IPS-18a (cell line): ENCODE results near the gene PLAAT2.

Experiments
- H3K27ac ChIP-seq: one replicate; pipeline ENCODE4 v1.5.1; 2013; ENCODE audit warnings: low read length
- H3K27me3 ChIP-seq: one replicate; pipeline ENCODE4 v1.6.1; 2013; ENCODE audit warnings: mild to moderate bottlenecking, low read length; ENCODE audit not compliant: control insufficient read depth, insufficient read depth
- H3K36me3 ChIP-seq: one replicate; pipeline ENCODE4 v1.6.1; 2013; ENCODE audit warnings: low read depth, low read length; ENCODE audit not compliant: control insufficient read depth
- H3K4me1 ChIP-seq: one replicate; pipeline ENCODE4 v1.6.1; 2013; ENCODE audit warnings: low read depth, low read length; ENCODE audit not compliant: control insufficient read depth
- H3K4me3 ChIP-seq: one replicate; pipeline ENCODE4 v1.5.1; 2013; ENCODE audit warnings: low read length
- H3K9ac ChIP-seq: one replicate; pipeline ENCODE4 v1.6.1; 2013; ENCODE audit warnings: mild to moderate bottlenecking, low read length, moderate library complexity
- H3K9me3 ChIP-seq: one replicate; pipeline ENCODE4 v1.6.1; 2013; ENCODE audit warnings: low read depth, low read length; ENCODE audit not compliant: control insufficient read depth

PLAAT2 gene

DNA sequence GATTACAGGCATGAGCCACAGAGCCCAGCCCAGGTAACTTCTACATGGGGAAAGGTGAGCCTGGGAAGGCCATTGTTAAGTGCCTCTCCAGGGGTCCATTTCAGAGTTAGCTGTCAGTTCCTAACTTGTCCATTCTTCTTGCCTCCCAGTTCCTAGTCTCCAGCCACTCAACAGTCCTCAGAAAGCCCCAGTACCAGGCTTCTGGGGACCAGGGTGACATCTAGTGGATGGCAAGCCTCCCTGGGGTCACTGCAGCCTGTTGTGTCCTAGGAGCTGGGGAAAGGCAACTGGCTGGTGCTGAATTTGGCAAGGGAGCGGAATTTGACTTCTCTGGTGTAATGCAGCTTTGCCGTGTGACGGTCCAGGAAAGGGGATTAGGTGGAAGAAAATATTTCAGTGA lies 55.2 kb downstream of the PLAAT2 start:
- H3K4me3 ChIP-seq, result no peak overlapping the region
- peaks cover 23% of the 10 kb centered on the region for H3K4me1 ChIP-seq
- no peak overlapping the region for H3K9ac ChIP-seq
- no peak overlapping the region for H3K27ac ChIP-seq
- no peaks in the 10 kb centered on the region for H3K36me3 ChIP-seq
- H3K27me3 ChIP-seq, result no peaks in the 10 kb centered on the region
- H3K9me3 ChIP-seq, result no peaks in the 10 kb centered on the region

DNA sequence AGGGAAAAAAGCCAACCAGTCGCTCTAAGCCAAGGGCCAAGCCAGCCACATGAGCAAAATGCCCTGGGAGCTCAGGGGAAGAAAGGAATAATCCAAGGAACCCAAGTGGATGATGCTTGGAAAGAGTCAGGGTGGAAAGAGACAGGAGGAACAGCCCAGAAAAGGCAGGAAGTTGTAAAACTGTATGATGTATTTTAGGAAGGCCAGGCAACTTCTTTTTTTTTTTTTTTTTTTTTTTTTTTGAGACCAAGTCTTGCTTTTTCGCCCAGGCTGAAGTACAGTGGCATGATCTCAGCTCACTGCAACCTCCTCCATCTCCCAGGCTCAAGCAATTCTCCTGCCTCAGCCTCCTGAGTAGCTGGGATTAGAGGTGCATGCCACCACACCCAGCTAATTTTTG lies 55.7 kb downstream of the PLAAT2 start:
- Histone ChIP-seq H3K4me1 (peaks cover 26% of the 10 kb centered on the region), H3K9me3 (no peaks in the 10 kb centered on the region)

DNA sequence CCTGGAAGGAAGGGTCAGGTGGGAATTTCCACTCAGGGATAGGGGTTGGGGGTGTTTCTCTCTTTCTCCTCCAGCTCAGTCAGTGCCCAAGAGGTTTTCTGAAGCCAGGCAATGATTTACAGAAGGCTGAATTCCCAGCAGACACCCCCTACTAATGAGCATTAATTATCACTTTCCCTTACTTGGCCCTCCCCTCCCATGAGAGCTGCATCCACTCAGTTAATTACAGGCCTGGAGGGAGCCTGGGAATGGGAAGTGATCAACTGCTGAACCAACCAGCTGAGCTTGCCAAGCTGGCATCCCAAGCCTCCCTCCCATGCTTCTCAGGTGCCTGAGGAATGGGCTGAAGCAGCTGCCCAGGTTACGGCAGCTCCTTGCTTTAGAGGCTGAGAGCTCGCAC lies 56.3 kb downstream of the PLAAT2 start:
- Histone ChIP-seq H3K27me3 (no peaks in the 10 kb centered on the region), H3K4me1 (peaks cover 26% of the 10 kb centered on the region), H3K4me3 (no peak overlapping the region), H3K27ac (no peak overlapping the region), H3K36me3 (no peaks in the 10 kb centered on the region), H3K9me3 (no peaks in the 10 kb centered on the region), H3K9ac (no peak overlapping the region)

More for the DNA sequence above, 55.7 kb downstream of the PLAAT2 start:
- no peaks in the 10 kb centered on the region for H3K36me3 ChIP-seq
- no peak overlapping the region for H3K4me3 ChIP-seq
- H3K27ac ChIP-seq, result no peak overlapping the region
- no peak overlapping the region for H3K9ac ChIP-seq
- H3K27me3 ChIP-seq, result no peaks in the 10 kb centered on the region

DNA sequence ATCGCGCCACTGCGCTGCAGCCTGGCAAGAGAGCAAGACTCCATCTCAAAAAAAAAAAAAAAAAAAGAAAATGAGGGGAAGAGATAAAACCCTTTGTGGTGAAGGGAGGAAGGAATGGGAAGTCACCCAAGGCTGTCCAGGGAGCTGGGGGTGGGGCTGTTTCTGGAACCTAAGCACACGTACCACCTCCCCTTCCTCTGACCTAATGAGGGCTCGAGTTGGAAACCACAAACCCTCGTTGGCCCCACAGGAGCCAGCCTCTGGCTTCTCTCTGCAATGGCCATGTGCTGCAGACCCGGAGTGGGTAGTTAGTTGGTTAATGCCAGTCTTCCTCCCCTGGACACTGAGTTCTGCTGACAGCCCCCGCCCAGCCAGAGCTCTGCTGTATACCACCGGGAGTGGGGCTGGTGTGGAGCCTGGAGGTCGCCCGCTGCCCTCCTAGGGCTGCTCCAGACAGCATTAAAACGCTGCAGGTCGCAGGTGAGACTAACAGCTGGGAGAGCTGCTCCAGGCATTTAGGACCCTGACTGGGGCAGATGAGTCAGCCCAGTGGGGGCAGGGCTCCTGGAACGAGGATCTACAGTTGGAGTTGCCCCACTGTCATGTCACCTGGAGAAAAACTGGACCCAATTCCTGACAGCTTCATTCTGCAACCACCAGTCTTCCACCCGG lies 57.2 kb downstream of the PLAAT2 start, which contains the start of gene LGALS12:
LGALS12 (plus strand) TSS at position 228 of the 672 bp plus-strand sequence; CDS start at position 603, 375 bp downstream.
- Histone ChIP-seq H3K9me3 (no peaks in the 10 kb centered on the region), H3K4me3 (no peak within 1 kb of the TSS), H3K36me3 (no peaks in the 10 kb centered on the region), H3K27ac (no peak within 1 kb of the TSS), H3K9ac (no peak within 1 kb of the TSS), H3K27me3 (no peaks in the 10 kb centered on the region), H3K4me1 (peaks cover 26% of the 10 kb centered on the region)

DNA sequence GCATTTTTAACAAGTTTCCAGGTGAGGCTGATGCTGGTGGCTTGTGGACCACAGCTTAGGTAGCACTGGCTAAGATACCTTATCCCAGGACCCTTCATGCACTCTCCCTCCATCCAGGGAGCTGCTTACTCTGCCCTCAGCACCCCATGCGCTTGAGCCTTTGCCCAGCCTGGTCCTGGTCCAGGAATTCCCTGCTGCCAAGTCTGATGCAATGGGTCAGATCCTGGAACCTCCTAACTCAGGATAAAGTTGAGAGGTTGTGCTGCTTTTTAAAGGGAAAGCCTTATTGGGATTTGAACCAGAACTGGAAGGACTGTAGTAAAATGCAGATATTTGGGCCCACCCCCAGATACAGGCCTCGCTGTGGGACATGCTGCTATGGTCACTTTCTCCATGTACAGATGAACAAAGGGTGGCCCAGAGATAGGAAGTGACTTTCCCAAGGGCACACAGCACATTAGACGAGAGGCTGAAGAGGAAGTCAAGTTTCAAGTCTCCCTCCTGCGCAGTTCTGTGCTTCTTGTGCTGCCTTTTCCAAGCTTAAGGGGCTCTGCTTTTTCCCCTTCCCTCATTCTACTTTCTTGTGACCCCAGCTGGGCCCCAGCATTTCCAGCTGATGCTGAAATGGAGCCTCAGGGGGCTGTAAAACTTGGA lies 58.1 kb downstream of the PLAAT2 start:
- Histone ChIP-seq H3K4me3 (no peak overlapping the region), H3K9ac (no peak overlapping the region), H3K9me3 (no peaks in the 10 kb centered on the region), H3K4me1 (peaks cover 26% of the 10 kb centered on the region), H3K36me3 (no peaks in the 10 kb centered on the region), H3K27me3 (no peaks in the 10 kb centered on the region), H3K27ac (no peak overlapping the region)

DNA sequence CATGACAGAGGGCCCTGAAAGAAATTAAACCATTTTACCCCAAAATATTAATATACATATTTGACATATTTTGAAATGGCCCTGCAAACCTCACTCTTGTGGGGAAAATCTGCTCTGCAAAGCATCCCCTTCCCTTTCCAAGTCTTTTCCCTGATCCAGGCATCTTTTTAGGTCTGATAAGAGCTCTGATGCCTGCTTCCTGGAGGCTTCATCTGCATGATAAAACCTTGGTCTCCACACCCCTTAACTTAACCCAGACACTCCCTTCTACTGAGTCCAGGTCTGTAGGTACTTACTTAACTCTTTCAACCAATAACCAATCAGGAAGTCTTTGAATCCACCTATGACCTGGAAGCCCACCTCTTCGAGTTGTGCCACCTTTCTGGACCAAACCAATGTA lies 59.1 kb downstream of the PLAAT2 start:
- H3K4me3 ChIP-seq, result no peak overlapping the region
- H3K9ac ChIP-seq, result no peak overlapping the region
- no peaks in the 10 kb centered on the region for H3K27me3 ChIP-seq
- H3K4me1 ChIP-seq, result peaks cover 26% of the 10 kb centered on the region
- H3K9me3 ChIP-seq, result no peaks in the 10 kb centered on the region
- no peak overlapping the region for H3K27ac ChIP-seq
- no peaks in the 10 kb centered on the region for H3K36me3 ChIP-seq

DNA sequence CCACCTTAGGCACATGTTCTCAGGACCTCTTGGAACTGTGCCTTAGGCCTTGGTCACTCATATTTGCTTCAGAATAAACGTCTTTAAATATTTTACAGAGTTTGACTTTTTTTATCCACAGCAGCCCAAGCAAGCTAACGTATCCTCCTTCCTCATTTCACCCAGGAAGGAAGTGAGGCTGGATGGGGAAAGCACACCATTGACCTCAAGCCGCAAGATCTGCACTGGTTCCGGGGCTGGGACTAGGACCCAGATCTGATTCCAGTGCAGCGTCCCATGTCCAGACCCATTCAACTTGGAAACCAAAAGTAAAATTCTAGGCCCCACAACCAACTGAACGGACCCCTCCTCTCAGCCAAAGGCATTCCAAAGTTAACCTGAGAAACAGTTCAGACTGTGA lies 59.7 kb downstream of the PLAAT2 start:
- no peaks in the 10 kb centered on the region for H3K36me3 ChIP-seq
- no peak overlapping the region for H3K27ac ChIP-seq
- peaks cover 3% of the 10 kb centered on the region for H3K9me3 ChIP-seq
- H3K4me1 ChIP-seq, result peaks cover 26% of the 10 kb centered on the region
- no peak overlapping the region for H3K4me3 ChIP-seq
- no peak overlapping the region for H3K9ac ChIP-seq
- H3K27me3 ChIP-seq, result no peaks in the 10 kb centered on the region
